HepG2 (cell line): Measurements from ENCODE around the gene LAMA5. TPM values are rescaled to one million over a fixed set of nuclear protein-coding genes. Genes with fewer than 3 reads are reported as not detected.

ENCODE experiments used
- EED ChIP-seq: sonication (generic); formaldehyde crosslinking; IDR thresholded peaks from 2 replicates; pipeline ENCODE4 v1.5.0; 2020; ENCODE audit warnings: mild to moderate bottlenecking, missing genetic modification reagents
- HNRNPUL1 ChIP-seq: fragments of 200-400 bp; formaldehyde crosslinking; IDR thresholded peaks from 2 replicates; pipeline ENCODE4 v1.6.1; 2017; ENCODE audit warnings: low read depth, mild to moderate bottlenecking, low read length, moderate library complexity
- JDP2 ChIP-seq: sonication (generic); formaldehyde crosslinking; IDR thresholded peaks from 2 replicates; pipeline ENCODE4 v1.8.1; 2022; ENCODE audit warnings: missing genetic modification reagents, borderline replicate concordance
- KDM6A ChIP-seq: IDR thresholded peaks from 2 replicates; pipeline ENCODE4 v1.6.1; 2016; ENCODE audit warnings: low read depth
- KLF16 ChIP-seq, 2 experiments: sonication (generic) in 1 of 2; formaldehyde crosslinking in 1 of 2; IDR thresholded peaks; 2 replicates each; pipeline versions ENCODE4 v1.6.1 to v1.8.0; 2016 to 2023; ENCODE audit warnings: missing genetic modification reagents in 2 of 2, missing compliant biosample characterization in 1 of 2
- MXD1 ChIP-seq: sonication (generic); formaldehyde crosslinking; IDR thresholded peaks from 2 replicates; pipeline ENCODE4 v1.4.0; 2020; ENCODE audit warnings: mild to moderate bottlenecking, missing genetic modification reagents
- NCOA5 ChIP-seq: sonication (generic); formaldehyde crosslinking; IDR thresholded peaks from 2 replicates; pipeline ENCODE4 v1.4.0; 2020; ENCODE audit warnings: missing genetic modification reagents
- PHB2 ChIP-seq: fragments of 450-650 bp; IDR thresholded peaks from 2 replicates; pipeline ENCODE4 v1.6.1; 2018; ENCODE audit not compliant: partially characterized antibody
- PHF21A ChIP-seq: sonication (generic); formaldehyde crosslinking; IDR thresholded peaks from 2 replicates; pipeline ENCODE4 v1.5.0; 2020; ENCODE audit warnings: mild to moderate bottlenecking, missing genetic modification reagents
- POLR2AphosphoS2 ChIP-seq: IDR thresholded peaks from 2 replicates; pipeline ENCODE4 v1.6.1; 2011; ENCODE audit warnings: low read depth, low read length, improper control_type of control experiment
- RFXANK ChIP-seq: IDR thresholded peaks from 2 replicates; pipeline ENCODE4 v1.6.1; 2016
- RNF2 ChIP-seq: fragments of 450-650 bp; conservative IDR thresholded peaks from 2 replicates; pipeline ENCODE4 v1.6.1; 2016; ENCODE audit warnings: low read depth
- SNAPC2 ChIP-seq: sonication (generic); formaldehyde crosslinking; IDR thresholded peaks from 2 replicates; pipeline ENCODE4 v1.8.1; 2022; ENCODE audit warnings: mild to moderate bottlenecking, missing genetic modification reagents
- SRY ChIP-seq: sonication (generic); formaldehyde crosslinking; IDR thresholded peaks from 2 replicates; pipeline ENCODE4 v1.8.0; 2022; ENCODE audit warnings: mild to moderate bottlenecking, missing genetic modification reagents
- TFE3 ChIP-seq: IDR thresholded peaks from 2 replicates; pipeline ENCODE4 v1.6.1; 2016
- ZNF18 ChIP-seq: sonication (generic); formaldehyde crosslinking; IDR thresholded peaks from 2 replicates; pipeline ENCODE4 v1.8.0; 2022; ENCODE audit warnings: mild to moderate bottlenecking, missing genetic modification reagents; ENCODE audit not compliant: insufficient replicate concordance
- ZNF451 ChIP-seq: sonication (generic); formaldehyde crosslinking; IDR thresholded peaks from 2 replicates; pipeline ENCODE4 v1.5.0; 2020; ENCODE audit warnings: mild to moderate bottlenecking, missing genetic modification reagents
- ZNF547 ChIP-seq: sonication (generic); formaldehyde crosslinking; IDR thresholded peaks from 2 replicates; pipeline ENCODE4 v1.5.1; 2020; ENCODE audit warnings: mild to moderate bottlenecking, missing genetic modification reagents
- ZNF577 ChIP-seq: sonication (generic); formaldehyde crosslinking; IDR thresholded peaks from 2 replicates; pipeline ENCODE4 v1.4.0; 2020; ENCODE audit warnings: mild to moderate bottlenecking, low read depth, missing genetic modification reagents, borderline replicate concordance
- ZNF615 ChIP-seq: sonication (generic); formaldehyde crosslinking; IDR thresholded peaks from 2 replicates; pipeline ENCODE4 v1.5.0; 2020; ENCODE audit warnings: mild to moderate bottlenecking, missing genetic modification reagents, borderline replicate concordance
- ZNF883 ChIP-seq: sonication (generic); formaldehyde crosslinking; IDR thresholded peaks from 2 replicates; pipeline ENCODE4 v1.5.1; 2020; ENCODE audit warnings: mild to moderate bottlenecking, missing genetic modification reagents; ENCODE audit errors: not compliant biosample characterization
- polyA plus RNA-seq, 8 experiments: library from polyadenylated mRNA; depleted of rRNA in 3 of 8; stranded (reverse) in 7 of 8; unstranded in 1 of 8; fragments of >200 nt; fragmentation: Illumina TruSeq in 4 of 8; extraction: Trizol in 4 of 8; gene quantifications; 2 replicates each; pipeline versions ENCODE4 v1.2.1 to v1.2.3, GENCODE V29; 2011 to 2016; ENCODE audit warnings: low read depth in 4 of 8, missing spikeins in 1 of 8, mixed read lengths in 1 of 8; ENCODE audit not compliant: insufficient read depth in 1 of 8
- total RNA-seq, 5 experiments: library from RNA; depleted of rRNA; stranded (reverse); fragments of >200 nt; fragmentation: Illumina TruSeq; extraction: Trizol; gene quantifications; 2 replicates each; pipeline ENCODE4 v1.2.3, GENCODE V29; 2016; ENCODE audit warnings: low read depth in 1 of 5
- TF ChIP-seq, protein P1 (sequence below): sonication (generic); formaldehyde crosslinking; IDR thresholded peaks from 2 replicates; pipeline ENCODE4 v1.4.0; 2020; ENCODE audit warnings: low read depth, missing genetic modification reagents

The LAMA5 gene
- total and polyA plus RNA-seq, 2 of the 13 experiments (the other 11 are each of a cell fraction or from before 2014, with no cell fraction given) = 21.0 to 44.7 TPM

GRCh38 chr20:62382306-62383198, 15.4 kb upstream of the LAMA5 start (continued):
- peak; percentile 66; the same call in 1 of the 2 replicates for TF ChIP-seq TFE3 (CRISPR knock-in tag)
- peak; percentile 65; the same call in 1 of the 2 replicates for TF ChIP-seq MXD1
- no peak for TF ChIP-seq ZNF615 (CRISPR knock-in tag)
- TF ChIP-seq KLF16 (CRISPR knock-in tag; IDR thresholded peaks at IDR 0.05) = peak; percentile 52 to 89; a peak in 2 of 4 replicates
- peak; percentile 88 for TF ChIP-seq ZNF883
- TF ChIP-seq RFXANK = peak; percentile 84; the same call in 1 of the 2 replicates
- TF ChIP-seq ZNF547 (CRISPR knock-in tag) = no peak
- TF ChIP-seq EED (CRISPR knock-in tag) = peak; percentile 73; the same call in 1 of the 2 replicates
- 0 out of 2 replicates have a peak, but pooled peaks have one; percentile 30 for TF ChIP-seq RNF2
- TF ChIP-seq, protein P1, sequence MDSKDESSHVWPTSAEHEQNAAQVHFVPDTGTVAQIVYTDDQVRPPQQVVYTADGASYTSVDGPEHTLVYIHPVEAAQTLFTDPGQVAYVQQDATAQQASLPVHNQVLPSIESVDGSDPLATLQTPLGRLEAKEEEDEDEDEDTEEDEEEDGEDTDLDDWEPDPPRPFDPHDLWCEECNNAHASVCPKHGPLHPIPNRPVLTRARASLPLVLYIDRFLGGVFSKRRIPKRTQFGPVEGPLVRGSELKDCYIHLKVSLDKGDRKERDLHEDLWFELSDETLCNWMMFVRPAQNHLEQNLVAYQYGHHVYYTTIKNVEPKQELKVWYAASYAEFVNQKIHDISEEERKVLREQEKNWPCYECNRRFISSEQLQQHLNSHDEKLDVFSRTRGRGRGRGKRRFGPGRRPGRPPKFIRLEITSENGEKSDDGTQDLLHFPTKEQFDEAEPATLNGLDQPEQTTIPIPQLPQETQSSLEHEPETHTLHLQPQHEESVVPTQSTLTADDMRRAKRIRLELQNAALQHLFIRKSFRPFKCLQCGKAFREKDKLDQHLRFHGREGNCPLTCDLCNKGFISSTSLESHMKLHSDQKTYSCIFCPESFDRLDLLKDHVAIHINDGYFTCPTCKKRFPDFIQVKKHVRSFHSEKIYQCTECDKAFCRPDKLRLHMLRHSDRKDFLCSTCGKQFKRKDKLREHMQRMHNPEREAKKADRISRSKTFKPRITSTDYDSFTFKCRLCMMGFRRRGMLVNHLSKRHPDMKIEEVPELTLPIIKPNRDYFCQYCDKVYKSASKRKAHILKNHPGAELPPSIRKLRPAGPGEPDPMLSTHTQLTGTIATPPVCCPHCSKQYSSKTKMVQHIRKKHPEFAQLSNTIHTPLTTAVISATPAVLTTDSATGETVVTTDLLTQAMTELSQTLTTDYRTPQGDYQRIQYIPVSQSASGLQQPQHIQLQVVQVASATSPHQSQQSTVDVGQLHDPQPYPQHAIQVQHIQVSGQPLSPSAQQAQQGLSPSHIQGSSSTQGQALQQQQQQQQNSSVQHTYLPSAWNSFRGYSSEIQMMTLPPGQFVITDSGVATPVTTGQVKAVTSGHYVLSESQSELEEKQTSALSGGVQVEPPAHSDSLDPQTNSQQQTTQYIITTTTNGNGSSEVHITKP (CRISPR knock-in tag) = peak; percentile 91
- no peak for TF ChIP-seq ZNF18 (CRISPR knock-in tag)
- TF ChIP-seq NCOA5 = no peak
- TF ChIP-seq KDM6A (CRISPR knock-in tag) = no peak
- no peak for TF ChIP-seq JDP2 (CRISPR knock-in tag)
- TF ChIP-seq SNAPC2 (CRISPR knock-in tag) = no peak
- TF ChIP-seq PHF21A (CRISPR knock-in tag) = 0 out of 2 replicates have a peak, but pooled peaks have one; percentile 33
- no peak for TF ChIP-seq PHB2
- no peak for TF ChIP-seq POLR2AphosphoS2
- no peak for TF ChIP-seq ZNF577
- no peak for TF ChIP-seq HNRNPUL1
- TF ChIP-seq ZNF451 = 0 out of 2 replicates have a peak, but pooled peaks have one; percentile 29
- TF ChIP-seq SRY (CRISPR knock-in tag) = peak; percentile 34; the same call in 1 of the 2 replicates
